CD4-positive, alpha-beta T cell treated with Interleukin-6 for 4 hours (primary cell): Measurements from ENCODE around the gene KLHDC8A.
A peak's percentile ranks its signal among the peaks of the same experiment; 100 is the strongest.
"Not testable (repeated sequence)": the region's sequence is repeated elsewhere in the genome, so short reads cannot be mapped to it uniquely, and the experiment has no call there.

Experiments used
- DNase-seq: peaks from one replicate; pipeline ENCODE4 v3.0.0-alpha.2; 2020; ENCODE audit warnings: mixed read lengths

KLHDC8A gene

DNA sequence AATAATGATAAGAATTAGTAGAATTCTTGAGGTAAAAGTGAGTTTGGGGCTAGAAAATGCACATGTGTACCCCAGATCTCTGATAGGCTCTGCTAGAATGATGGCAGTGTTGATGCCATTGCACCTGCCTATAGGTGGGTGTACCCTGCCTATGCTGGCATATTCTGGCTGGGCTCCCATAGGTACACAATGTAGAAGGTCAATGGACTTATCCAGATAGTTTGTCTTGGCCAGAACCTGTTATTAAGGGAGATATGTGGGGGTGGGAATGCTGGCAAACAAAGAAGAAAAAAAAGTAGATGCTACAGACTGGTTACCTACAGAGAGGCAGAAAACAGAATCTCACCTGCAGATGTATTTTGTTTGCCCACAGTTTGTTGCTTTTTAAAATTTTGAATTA lies 14.1 kb upstream of the KLHDC8A start:
- DNase-seq, result no peak

GRCh38 chr1:205369701-205370123 lies 13.0 kb upstream of the KLHDC8A start:
- DNase-seq, result no peak

- no peak for DNase-seq
Observed at GRCh38 chr1:205368478-205368877, 11.8 kb upstream of the KLHDC8A start.

DNA sequence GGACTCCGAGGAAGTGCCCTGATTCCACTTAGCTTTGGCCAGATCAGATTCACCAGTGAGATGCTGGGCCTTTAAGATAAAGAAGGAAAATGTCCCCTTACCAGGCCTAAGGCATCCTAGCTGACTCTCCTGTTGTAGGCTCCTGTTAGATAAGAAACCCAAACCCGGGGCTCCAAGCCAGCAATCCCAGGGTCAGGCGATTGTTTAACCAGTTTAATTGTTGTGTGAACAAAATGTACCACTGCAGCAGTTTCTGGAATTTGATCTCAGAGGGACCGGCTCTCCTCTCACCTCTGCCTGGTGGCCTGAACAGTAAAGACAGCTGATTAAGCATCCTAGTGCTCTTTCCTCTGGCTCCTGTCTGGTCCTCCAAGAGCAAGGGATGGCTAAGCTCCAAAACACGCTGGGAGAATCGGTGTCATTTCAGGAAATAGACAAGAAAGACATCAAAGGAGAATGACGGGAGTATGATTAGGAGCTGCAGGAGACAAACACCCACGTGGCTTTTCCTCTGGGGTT lies 9.3 kb upstream of the KLHDC8A start:
- no peak for DNase-seq

GRCh38 chr1:205365086-205365485 lies 8.4 kb upstream of the KLHDC8A start:
- DNase-seq, result not testable (repeated sequence)

GRCh38 chr1:205360891-205361290 lies 4.2 kb upstream of the KLHDC8A start:
- no peak for DNase-seq

DNA sequence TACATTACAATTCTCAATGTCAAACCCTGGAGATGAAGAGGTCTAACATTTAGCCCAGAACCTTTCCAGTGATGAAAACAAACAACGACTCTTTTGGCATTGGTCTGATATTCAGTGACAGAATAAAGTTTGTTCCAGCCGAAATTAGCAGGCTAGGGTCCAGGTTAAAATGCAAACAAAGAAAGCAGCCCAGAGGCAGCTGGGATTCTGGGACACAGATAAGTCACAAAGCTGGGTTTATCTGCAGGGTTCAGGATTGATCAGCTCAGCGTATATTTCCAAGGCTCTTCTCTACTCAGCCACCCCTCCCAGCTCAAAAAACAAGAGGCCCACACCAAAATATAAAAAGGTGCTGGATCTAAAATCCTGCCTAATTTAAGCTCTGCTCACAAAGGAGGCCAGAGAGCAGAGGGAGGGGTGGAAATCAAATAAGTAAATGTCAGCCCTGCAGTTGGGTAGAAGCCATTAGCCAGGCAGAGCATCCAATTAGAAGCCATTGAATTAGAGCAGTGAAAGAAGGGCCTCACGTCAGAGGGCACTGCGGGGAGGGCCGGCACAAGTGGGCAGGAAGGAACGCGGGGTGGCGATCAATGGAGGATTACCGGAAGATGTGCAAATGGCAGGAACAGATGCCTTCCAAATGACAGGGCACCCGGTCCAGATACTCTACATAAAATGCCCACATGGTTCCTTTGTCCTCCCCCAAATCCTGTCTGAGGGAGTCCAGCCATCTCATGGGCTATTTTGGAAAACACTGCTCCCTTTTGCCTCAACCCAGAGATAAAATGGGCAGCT lies 3.2 kb upstream of the KLHDC8A start:
- no peak for DNase-seq

GRCh38 chr1:205358579-205358978 lies 1.9 kb upstream of the KLHDC8A start:
- no peak for DNase-seq

DNA sequence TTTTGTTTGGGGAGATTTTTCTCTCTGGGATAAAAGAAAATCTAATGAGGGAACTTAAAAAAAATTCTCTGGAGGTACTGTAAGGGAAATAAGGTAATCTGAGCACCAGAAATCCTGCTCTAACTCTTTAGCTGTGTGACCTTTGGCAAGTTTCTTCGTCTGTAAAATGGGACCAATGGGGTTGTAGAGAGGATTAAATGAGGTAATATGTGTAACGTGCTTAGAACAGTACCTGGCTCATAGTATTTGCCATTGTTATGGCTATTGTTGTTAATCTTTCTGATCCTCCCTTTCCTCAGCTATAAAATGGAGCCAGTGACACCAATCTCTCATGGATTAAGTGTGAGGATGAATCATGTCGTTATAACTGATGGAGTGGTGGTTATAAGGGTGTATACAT lies 845 bp upstream of the KLHDC8A start:
- no peak for DNase-seq

DNA sequence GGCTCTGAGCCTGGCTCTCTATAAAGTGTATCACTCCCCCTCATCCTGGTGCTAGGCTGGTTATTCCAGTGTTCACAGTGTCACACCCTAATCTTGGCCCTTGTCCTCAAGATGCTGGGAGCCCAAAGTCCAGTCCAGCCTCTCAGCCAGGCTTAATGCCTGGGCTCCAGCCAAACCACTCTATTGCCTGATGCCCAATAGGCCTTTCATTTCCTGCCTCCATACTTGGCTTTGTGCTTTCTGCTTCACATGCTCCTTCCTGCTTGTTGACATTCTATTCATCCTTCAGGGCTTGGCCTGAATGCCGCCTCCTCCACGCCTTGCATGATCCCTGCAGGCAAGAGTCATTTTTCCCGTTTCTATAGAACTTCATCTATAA lies 1.7 kb downstream of the KLHDC8A start:
- DNase-seq, result no peak

GRCh38 chr1:205354259-205355074 lies 2.3 kb downstream of the KLHDC8A start:
- peak; percentile 75 for DNase-seq

DNA sequence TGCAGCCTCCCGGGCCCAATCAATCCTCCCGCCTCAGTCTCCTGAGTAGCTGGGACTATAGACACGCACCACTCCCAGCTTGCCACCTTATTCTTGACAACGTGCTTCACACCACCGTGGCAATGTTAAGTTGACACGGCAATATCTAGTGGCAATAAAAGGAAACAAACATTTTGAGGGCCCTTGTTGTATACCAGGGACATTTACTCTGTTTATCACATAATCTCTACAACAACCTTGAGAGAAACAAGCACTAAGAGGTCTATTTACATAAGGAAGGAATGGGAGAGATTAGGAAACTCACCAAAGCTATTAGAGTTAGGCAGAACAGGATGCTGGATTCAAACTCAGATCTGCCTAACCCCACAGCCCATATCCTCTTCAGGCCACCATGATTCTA lies 3.1 kb downstream of the KLHDC8A start:
- no peak for DNase-seq

GRCh38 chr1:205353191-205353590 lies 3.5 kb downstream of the KLHDC8A start:
- no peak for DNase-seq

DNA sequence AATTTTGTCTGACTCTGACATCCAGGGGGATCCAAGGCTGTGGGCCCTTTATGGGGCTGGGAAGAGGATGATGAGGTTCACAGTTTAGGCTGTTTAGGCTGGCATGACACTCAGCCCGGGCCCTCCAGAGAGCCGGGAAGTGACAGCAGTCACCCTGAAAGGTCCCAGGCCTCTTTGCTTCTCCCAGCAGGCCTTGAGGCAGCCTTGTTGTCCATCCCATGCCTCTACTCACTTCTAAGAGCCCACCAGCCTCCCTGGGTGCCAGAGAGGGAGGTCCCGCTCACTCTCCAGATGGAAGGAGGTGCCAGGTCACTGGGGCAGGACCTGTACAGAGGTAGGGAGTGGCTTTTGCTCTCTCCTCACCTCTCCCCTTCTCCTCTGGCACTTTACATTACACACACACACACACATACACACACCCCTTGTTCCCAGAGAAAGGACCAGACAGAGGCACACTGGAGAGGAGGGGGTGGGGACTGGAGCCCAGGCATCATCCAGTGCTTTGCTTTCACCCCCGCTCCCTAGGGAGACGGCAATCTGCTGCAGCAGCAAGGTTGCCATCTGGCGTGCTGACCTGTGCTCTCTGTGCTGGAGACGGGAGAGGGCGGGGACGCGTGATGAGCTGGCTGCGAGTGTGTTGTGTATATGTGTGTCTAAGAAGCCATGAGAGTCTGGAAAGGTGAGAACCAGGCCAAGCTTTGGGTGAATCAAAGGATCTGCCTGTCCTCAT lies 4.6 kb downstream of the KLHDC8A start:
- DNase-seq, result no peak

- no peak for DNase-seq
Observed at GRCh38 chr1:205350691-205351141, 6.0 kb downstream of the KLHDC8A start.

GRCh38 chr1:205350124-205350523 lies 6.6 kb downstream of the KLHDC8A start:
- DNase-seq, result no peak

DNA sequence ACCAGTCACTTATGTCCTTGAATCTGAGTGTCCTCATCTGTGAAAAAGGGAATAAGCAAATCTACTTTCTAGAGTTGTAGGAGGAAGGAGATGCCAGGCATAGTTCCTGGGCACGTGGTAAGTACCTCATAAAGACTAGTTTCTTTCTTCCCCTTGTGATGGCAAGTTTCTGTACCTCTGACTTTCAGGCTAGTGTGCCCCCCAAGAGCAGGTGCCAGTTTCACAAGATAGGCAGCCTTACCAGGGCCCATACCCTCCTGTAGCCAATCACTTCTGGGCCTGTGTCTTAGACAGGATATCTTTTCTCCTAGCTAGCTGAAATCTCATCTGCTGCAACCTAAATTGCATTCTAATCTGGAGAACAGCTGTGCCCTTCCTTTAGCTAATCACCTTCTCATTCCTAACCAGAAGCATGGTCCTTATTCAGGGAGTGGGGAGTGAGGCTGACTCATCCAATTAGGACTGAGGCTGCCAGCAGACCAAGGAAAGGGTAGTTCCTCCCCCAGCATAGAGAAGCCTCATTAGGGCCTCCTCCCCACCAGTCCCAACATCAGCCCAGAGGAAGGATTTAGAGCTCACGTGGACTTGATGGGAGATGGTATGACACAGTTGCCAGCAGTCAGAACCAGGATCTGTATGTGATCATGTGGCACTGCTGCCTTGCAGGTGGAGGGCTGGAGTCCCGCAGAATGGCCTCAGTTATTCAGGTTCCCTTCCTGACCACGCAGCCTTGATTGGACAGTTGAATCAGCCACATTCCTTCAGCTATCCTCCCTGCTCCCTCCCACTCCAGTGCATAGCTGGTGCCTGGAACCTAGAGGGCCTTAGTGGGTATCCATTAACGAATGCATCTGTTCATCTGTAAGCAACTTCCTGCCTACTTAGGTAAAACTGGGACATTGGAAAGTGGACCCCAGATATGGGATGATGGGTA lies 7.9 kb downstream of the KLHDC8A start:
- DNase-seq, result no peak

- DNase-seq, result no peak
Observed at GRCh38 chr1:205346956-205347574, 9.7 kb downstream of the KLHDC8A start.

GRCh38 chr1:205345761-205346160 lies 11.0 kb downstream of the KLHDC8A start:
- DNase-seq, result no peak

DNA sequence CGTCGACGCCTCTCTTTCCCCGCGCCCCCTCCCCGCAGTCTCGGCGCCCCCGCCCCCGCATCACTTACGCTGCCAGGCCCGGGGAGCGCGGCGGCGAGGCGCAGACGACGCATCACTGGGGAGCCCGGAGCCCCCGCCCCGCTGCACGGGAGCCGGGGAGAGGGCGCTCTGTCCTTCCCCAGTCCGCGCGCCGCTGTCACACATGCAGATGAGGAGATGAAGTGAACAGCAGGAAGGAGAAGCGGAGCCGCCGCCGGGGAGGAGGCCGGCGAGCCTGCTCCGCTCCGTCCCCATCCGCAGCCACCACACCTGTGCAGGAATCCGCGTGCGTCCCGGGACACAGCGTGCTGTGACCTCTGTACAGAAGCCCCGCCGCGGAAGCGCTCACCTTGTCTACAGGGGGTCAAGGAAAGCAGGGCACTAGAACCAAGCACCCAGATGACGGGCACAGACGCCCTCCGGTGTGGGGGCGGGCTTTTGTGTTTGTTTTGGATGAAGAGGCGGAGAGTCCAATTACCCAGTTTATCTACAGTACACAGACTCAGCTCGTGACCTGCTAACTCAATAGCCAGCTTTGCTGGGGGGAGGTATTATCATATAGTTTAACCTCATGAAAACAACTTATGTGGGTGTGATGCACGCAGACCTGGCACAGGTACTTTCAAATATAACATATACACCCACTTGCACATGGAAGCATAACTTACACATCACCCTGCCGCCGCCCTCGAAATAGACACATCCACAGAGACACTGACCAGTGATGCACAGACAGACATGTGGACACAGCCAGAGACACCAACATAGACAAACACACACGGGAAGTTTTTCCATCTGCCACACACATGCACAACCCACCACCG lies 12.4 kb downstream of the KLHDC8A start:
- peak; percentile 60 for DNase-seq
